ENCODE measurements around the gene TRPM2. TPM values are rescaled to one million over a fixed set of nuclear protein-coding genes. Genes with fewer than 3 reads are reported as not detected.

TRPM2 gene
- total and polyA plus RNA-seq, 2 donors (not counting 3 experiments of a cell fraction or from before 2014, with no cell fraction given) = not detected

GRCh38 chr21:44329971-44330681 lies 23.3 kb upstream of the TRPM2 start:
- Histone ChIP-seq H3K79me2 (ENCODE audit: control insufficient read depth, insufficient read depth, low read length) (no peaks in the 10 kb centered on the region), H3K36me3 (ENCODE audit: control insufficient read depth in 2 of 2, extremely low read depth in 1 of 2, insufficient read depth in 2 of 2, low read length in 2 of 2) (peaks cover 1 to 8% of the 10 kb centered on the region in 2 experiments), H2AFZ (ENCODE audit: low read depth, low read length) (no peak overlapping the region), H3K9me1 (replicated peaks; ENCODE audit: control insufficient read depth, extremely low read depth, insufficient read depth, low read length) (no peaks in the 10 kb centered on the region), H3K9ac (replicated peaks; ENCODE audit: extremely low read depth, insufficient read depth, low read length) (no peak overlapping the region), H4K20me1 (replicated peaks; ENCODE audit: control insufficient read depth, extremely low read depth, insufficient read depth, low read length) (no peaks in the 10 kb centered on the region), H3K4me3 (replicated peaks in 1 of 3; ENCODE audit: insufficient read depth in 1 of 3, low read depth in 1 of 3, low read length in 3 of 3) (no peak overlapping the region), H3K27ac (ENCODE audit: insufficient read depth, low read depth, low read length) (no peak overlapping the region), H3K9me3 (replicated peaks; ENCODE audit: control insufficient read depth, insufficient read depth, low read length) (no peaks in the 10 kb centered on the region), H3K4me2 (ENCODE audit: insufficient read depth, low read length) (no peak overlapping the region), H3K4me1 (ENCODE audit: control insufficient read depth, extremely low read depth, insufficient read depth, low read length) (no peaks in the 10 kb centered on the region), H3K27me3 (ENCODE audit: control insufficient read depth in 2 of 2, insufficient read depth in 2 of 2, low read length in 2 of 2) (no peaks in the 10 kb centered on the region)
- BruUV-seq (replicated peaks) = no TSS peak
- no peak for DNase-seq (ENCODE audit: low read depth, low spot score)
- CTCF ChIA-PET = interaction anchor here (1.5 kb wide), 1 partner anchor 32 kb away, joined by 4 read pairs; no protein-coding TSS in a partner anchor
- intact Hi-C loops (cut with micrococcal nuclease) = no loop called here
- no peak for TF ChIP-seq MAX (IDR thresholded peaks at IDR 0.05; ENCODE audit: insufficient read depth, insufficient read length)
- no peak for TF ChIP-seq MYC (IDR thresholded peaks at IDR 0.05; ENCODE audit: low read depth, low read length)
- TF ChIP-seq CTCF (IDR thresholded peaks at IDR 0.05; ENCODE audit: extremely low read depth in 1 of 2, insufficient read depth in 1 of 2, low read depth in 1 of 2, low read length in 2 of 2) = no peak
- TF ChIP-seq EZH2 (IDR thresholded peaks at IDR 0.05; ENCODE audit: borderline replicate concordance, low read depth, low read length, severe bottlenecking) = no peak
- no peak for TF ChIP-seq GATA2 (IDR thresholded peaks at IDR 0.05; ENCODE audit: insufficient read depth, insufficient read length, low read depth, low read length)
- peak; percentile 3 for TF ChIP-seq POLR2AphosphoS5 (IDR thresholded peaks at IDR 0.05; ENCODE audit: insufficient read depth, low read depth, low read length)
- POLR2A ChIA-PET = no interaction called here
- FAIRE-seq = no peak
- dilution Hi-C loops (cut with MboI; ENCODE audit: extremely low pct_ligation_motif_present, low sequenced_read_pairs) = no loop called here

All from endothelial cell of umbilical vein (primary cell).